Measurements from ENCODE around the gene TFCP2. TPM values are rescaled to one million over a fixed set of nuclear protein-coding genes. Genes with fewer than 3 reads are reported as not detected.

Gene TFCP2
- total RNA-seq, 1 donor from 2014 or later: 40.7 TPM

- TF ChIP-seq CTCF (conservative IDR thresholded peaks at IDR 0.05): no peak
- Mint-ChIP-seq H3K36me3 (no peaks in the 10 kb centered on the region), H3K4me3 (no peak overlapping the region), H3K4me1 (ENCODE audit: unreplicated experiment) (peaks cover 9% of the 10 kb centered on the region), H3K9me3 (no peaks in the 10 kb centered on the region), H3K27me3 (no peaks in the 10 kb centered on the region), H3K27ac (no peak overlapping the region)
- DNase-seq (ENCODE audit: extremely low spot score, unreplicated experiment): no peak
These were observed 15.6 kb upstream of the TFCP2 start for GRCh38 chr12:51188359-51189051.

- TF ChIP-seq CTCF (conservative IDR thresholded peaks at IDR 0.05): no peak
- Mint-ChIP-seq H3K27ac (no peak overlapping the region), H3K9me3 (no peaks in the 10 kb centered on the region), H3K36me3 (no peaks in the 10 kb centered on the region), H3K27me3 (no peaks in the 10 kb centered on the region), H3K4me3 (no peak overlapping the region), H3K4me1 (ENCODE audit: unreplicated experiment) (peaks cover 10% of the 10 kb centered on the region)
- DNase-seq (ENCODE audit: extremely low spot score, unreplicated experiment): no peak
These were observed 14.5 kb upstream of the TFCP2 start for GRCh38 chr12:51187370-51187987.

- no peak for TF ChIP-seq CTCF (conservative IDR thresholded peaks at IDR 0.05)
- H3K4me1 Mint-ChIP-seq (ENCODE audit: unreplicated experiment): peaks cover 13% of the 10 kb centered on the region
- no peaks in the 10 kb centered on the region for H3K36me3 Mint-ChIP-seq
- H3K4me3 Mint-ChIP-seq: no peak overlapping the region
- no peak for DNase-seq (ENCODE audit: extremely low spot score, unreplicated experiment)
- H3K9me3 Mint-ChIP-seq: no peaks in the 10 kb centered on the region
- H3K27me3 Mint-ChIP-seq: no peaks in the 10 kb centered on the region
- no peak overlapping the region for H3K27ac Mint-ChIP-seq
These were observed 13.6 kb upstream of the TFCP2 start for GRCh38 chr12:51186465-51187085.

GRCh38 chr12:51185171-51185717 lies 12.3 kb upstream of the TFCP2 start:
- no peak overlapping the region for H3K27ac Mint-ChIP-seq
- H3K27me3 Mint-ChIP-seq: no peaks in the 10 kb centered on the region
- no peak overlapping the region for H3K4me3 Mint-ChIP-seq
- H3K4me1 Mint-ChIP-seq (ENCODE audit: unreplicated experiment): peaks cover 16% of the 10 kb centered on the region
- no peak for DNase-seq (ENCODE audit: extremely low spot score, unreplicated experiment)
- H3K9me3 Mint-ChIP-seq: no peaks in the 10 kb centered on the region
- H3K36me3 Mint-ChIP-seq: no peaks in the 10 kb centered on the region
- TF ChIP-seq CTCF (conservative IDR thresholded peaks at IDR 0.05): no peak

- H3K27ac Mint-ChIP-seq: no peak overlapping the region
- no peaks in the 10 kb centered on the region for H3K36me3 Mint-ChIP-seq
- no peaks in the 10 kb centered on the region for H3K9me3 Mint-ChIP-seq
- no peak for TF ChIP-seq CTCF (conservative IDR thresholded peaks at IDR 0.05)
- H3K4me1 Mint-ChIP-seq (ENCODE audit: unreplicated experiment): peaks cover 16% of the 10 kb centered on the region
- H3K27me3 Mint-ChIP-seq: no peaks in the 10 kb centered on the region
- DNase-seq (ENCODE audit: extremely low spot score, unreplicated experiment): no peak
- H3K4me3 Mint-ChIP-seq: no peak overlapping the region
These were observed 10.9 kb upstream of the TFCP2 start for GRCh38 chr12:51183816-51184215.
